Heart right ventricle (tissue), 16 donors: Measurements from ENCODE around the gene PCBD1. TPM values are rescaled to one million over a fixed set of nuclear protein-coding genes. Genes with fewer than 3 reads are reported as not detected.

ENCODE experiments used
- ATAC-seq, 8 donors: fragments of 200-7000 bp; cut with Tn5 transposase; one replicate each; pipeline ENCODE4 v1.9.1; 2020; ENCODE audit warnings: mild to moderate bottlenecking in 8 of 8, moderate library complexity in 8 of 8, moderate number of reproducible peaks in 1 of 8
- DNase-seq, 2 donors: peaks; one replicate each; pipeline ENCODE4 v3.0.0-alpha.2; 2020
- H3K27ac ChIP-seq, 10 donors: fragments of 200-600 bp; sonication (generic) in 2 of 10; one replicate each; pipeline versions ENCODE4 v1.5.0 to v1.8.0; 2020 to 2022; ENCODE audit warnings: mild to moderate bottlenecking in 3 of 10
- H3K27me3 ChIP-seq, 7 donors: fragments of 200-600 bp; one replicate each; pipeline ENCODE4 v1.8.0; 2021 to 2022; ENCODE audit warnings: mild to moderate bottlenecking in 2 of 7
- H3K36me3 ChIP-seq, 9 donors: fragments of 200-600 bp; sonication (generic) in 1 of 9; one replicate each; pipeline versions ENCODE4 v1.5.0 to v1.8.0; 2020 to 2022; ENCODE audit warnings: mild to moderate bottlenecking in 2 of 9
- H3K4me1 ChIP-seq, 9 donors: fragments of 200-600 bp; sonication (generic) in 1 of 9; one replicate each; pipeline versions ENCODE4 v1.5.0 to v1.8.0; 2020 to 2022; ENCODE audit warnings: mild to moderate bottlenecking in 4 of 9
- H3K4me3 ChIP-seq, 10 donors: fragments of 200-600 bp; sonication (generic) in 2 of 10; one replicate each; pipeline versions ENCODE4 v1.5.0 to v1.8.0; 2020 to 2022; ENCODE audit warnings: mild to moderate bottlenecking in 7 of 10, moderate library complexity in 2 of 10
- H3K9me3 ChIP-seq, 11 donors: fragments of 200-600 bp in 10 of 11; sonication (generic) in 2 of 11; one replicate each; pipeline versions ENCODE4 v1.5.0 to v1.8.0; 2013 to 2022; ENCODE audit warnings: mild to moderate bottlenecking in 2 of 11, control low read depth in 1 of 11, moderate library complexity in 1 of 11
- CTCF ChIP-seq, 9 donors: fragments of 200-600 bp; sonication (generic) in 2 of 9; IDR thresholded peaks; one replicate each; pipeline versions ENCODE4 v1.5.0 to v1.8.0; 2021 to 2022; ENCODE audit warnings: antibody characterized with exemption in 9 of 9, mild to moderate bottlenecking in 5 of 9, moderate library complexity in 1 of 9
- WGBS, 2 donors: extraction: QIAGEN DNeasy Blood & Tissue Kit; methylation state at CpG; one replicate each; pipeline ENCODE4 v1.1.7; 2013; ENCODE audit warnings: inconsistent platforms in 1 of 2; 5-methylcytosine and 5-hydroxymethylcytosine counted together
- intact Hi-C, 10 donors: fragments of 100-400 bp; cut with DNase I; formaldehyde crosslinking; loops; one replicate each; pipeline versions ENCODE4 v1.11.1 to v1.14.2; 2022
- polyA plus RNA-seq, 2 donors: library from polyadenylated mRNA; stranded (reverse); fragments of 200-250 nt; gene quantifications; one replicate each; pipeline ENCODE4 v1.2.3, GENCODE V29; 2013
- total RNA-seq, 10 donors: library from RNA; stranded (reverse); fragmentation: NEBNext Ultra II Directional in 3 of 10; extraction: Animal tissue kit (Norgen Biotek cat#: 25700) in 3 of 10; gene quantifications; one replicate each; pipeline versions ENCODE4 v1.2.1 to v1.2.4, GENCODE V29; 2021 to 2023
- donor health status: Arrhythmogenic right ventricular cardiomyopathy.
- donor health status: ischemic (EF 13 %, LVEDD 7.1; RV severe dilation, severe dysfunction).
- donor health status: healthy with polysubstance abuse.
- donor health status: DM: no; HTN: yes; CAD: no.
- donor health status: DM: no; HTN: no; CAD: no.
- donor health status: ischemic (EF 25% LVEDD 6.9; RV normal size, moderate dysfunction).
- donor health status: ischemic (EF 25% LVEDD 5.7; RV mildly dilated, moderate dysfunction).
- donor health status: healthy.
- donor health status: DM: yes; HTN: yes; CAD: no.
- donor health status: Ischemic cardiomyopathy.
- donor health status: ischemic (EF 35%, LVEDD 5.7; RV mildly dilated, moderate dysfunction).
- donor health status: nonischemic (EF 11% LVEDD 7.7; RV severe dilation, severe dysfunction).
- donor health status: DM: yes; HTN: yes; CAD: no.
- donor health status: PGD.
- donor health status: ischemic (EF 29% LVEDD 5.4; RV normal size, mild dysfunction).
- donor health status: nonischemic (EF 23%, LVEDD 6.1; RV moderate dilation, normal function).

Gene PCBD1
- total and polyA plus RNA-seq, 12 donors: 116 to 179 (median 141) TPM

- Histone ChIP-seq H3K27me3 (no peaks in the 10 kb centered on the region), H3K4me1 (peaks cover 4 to 47% (median 23%) of the 10 kb centered on the region in 9 donors), H3K9me3 (no peaks in the 10 kb centered on the region), H3K27ac (peak overlapping the region in 8 of 10 donors; percentile 43 to 80 (median 69)), H3K36me3 (no peaks in the 10 kb centered on the region), H3K4me3 (no peak overlapping the region)
- intact Hi-C loops: no loop called here
- DNase-seq: peak; percentile 72 to 80
- no peak for TF ChIP-seq CTCF (IDR thresholded peaks at IDR 0.05)
- 33 to 57% methylated on average over 7 of the region's 7 CpGs for WGBS, 2 donors
- ATAC-seq: peak; percentile 37 to 81 (median 74)
Measured at GRCh38 chr10:70890917-70891431, 2.6 kb upstream of the PCBD1 start.

- Histone ChIP-seq H3K27ac (peak overlapping the region in 1 of 10 donors; percentile 90), H3K27me3 (no peaks in the 10 kb centered on the region), H3K4me3 (peak overlapping the region in 1 of 10 donors; percentile 72), H3K36me3 (peaks cover 0 to 16% (median 9%) of the 10 kb centered on the region in 9 donors), H3K4me1 (peaks cover 4 to 51% (median 23%) of the 10 kb centered on the region in 9 donors), H3K9me3 (no peaks in the 10 kb centered on the region)
- DNase-seq (no peak), ATAC-seq (no peak)
- intact Hi-C loops: loop anchor here in 2 of 10 donors (10.0 kb wide), 2 partner anchors 434 to 444 kb away; partner anchors contain the start of gene NODAL (in 1 of the 2)
- WGBS, 2 donors: 87 to 91% methylated on average over 3 of the region's 3 CpGs
- no peak for TF ChIP-seq CTCF (IDR thresholded peaks at IDR 0.05)
Measured at GRCh38 chr10:70889291-70889690, 926 bp upstream of the PCBD1 start.

- Histone ChIP-seq H3K9me3 (no peaks in the 10 kb centered on the region), H3K27ac (peak overlapping the region in 9 of 10 donors; percentile 86 to 97 (median 93)), H3K4me3 (peak overlapping the region in 9 of 10 donors; percentile 72 to 91 (median 84)), H3K4me1 (peaks cover 4 to 51% (median 23%) of the 10 kb centered on the region in 9 donors), H3K36me3 (peaks cover 0 to 38% (median 11%) of the 10 kb centered on the region in 9 donors), H3K27me3 (no peaks in the 10 kb centered on the region)
- TF ChIP-seq CTCF (IDR thresholded peaks at IDR 0.05): no peak
- intact Hi-C loops: loop anchor here in 2 of 10 donors (10.0 kb wide), 2 partner anchors 432 to 442 kb away; partner anchors contain the start of gene NODAL (in 1 of the 2)
- 69 to 78% methylated on average over 12 of the region's 12 CpGs for WGBS, 2 donors
- peak in 1 of 8 donors; percentile 20 for ATAC-seq
- no peak for DNase-seq
Measured at GRCh38 chr10:70886921-70887665, 1.3 kb downstream of the PCBD1 start.
